ENCODE data around the gene ATP5F1B.
"Not testable (repeated sequence)": the region's sequence is repeated elsewhere in the genome, so short reads cannot be mapped to it uniquely, and the experiment has no call there.

ATP5F1B gene

GRCh38 chr12:56645717-56646446, at the start of gene ATP5F1B:
ATP5F1B (minus strand) TSS chr12:56645984; CDS start chr12:56645963, 21 bp downstream.
- DNase-seq = peak; percentile 97

- no peak for DNase-seq
These were observed 48.4 kb upstream of the ATP5F1B start for GRCh38 chr12:56694161-56694560.

GRCh38 chr12:56688846-56689109, 43.0 kb upstream of the ATP5F1B start:
- DNase-seq = no peak

GRCh38 chr12:56688129-56688845, 42.5 kb upstream of the ATP5F1B start, which contains the start of gene PTGES3:
PTGES3 (minus strand) TSS chr12:56688284; CDS start chr12:56687999, 285 bp downstream.
- peak; percentile 91 for DNase-seq

- DNase-seq = peak; percentile 28
These were observed 41.7 kb upstream of the ATP5F1B start for GRCh38 chr12:56687223-56688128.

- no peak for DNase-seq
These were observed 39.1 kb upstream of the ATP5F1B start for GRCh38 chr12:56684745-56685359.

GRCh38 chr12:56682323-56682722, 36.5 kb upstream of the ATP5F1B start:
- DNase-seq = no peak

- no peak for DNase-seq
These were observed 34.2 kb upstream of the ATP5F1B start for GRCh38 chr12:56679883-56680575.

GRCh38 chr12:56678852-56679251, 33.1 kb upstream of the ATP5F1B start:
- no peak for DNase-seq

- no peak for DNase-seq
These were observed 31.9 kb upstream of the ATP5F1B start for GRCh38 chr12:56677680-56678079.

- no peak for DNase-seq
These were observed 31.2 kb upstream of the ATP5F1B start for GRCh38 chr12:56676851-56677580.

GRCh38 chr12:56671608-56672007, 25.8 kb upstream of the ATP5F1B start:
- DNase-seq = no peak

GRCh38 chr12:56670836-56671235, 25.1 kb upstream of the ATP5F1B start:
- no peak for DNase-seq

GRCh38 chr12:56668197-56668457, 22.3 kb upstream of the ATP5F1B start:
- no peak for DNase-seq

- no peak for DNase-seq
These were observed 16.3 kb upstream of the ATP5F1B start for GRCh38 chr12:56661979-56662638.

- DNase-seq = no peak
These were observed 15.8 kb upstream of the ATP5F1B start for GRCh38 chr12:56661560-56661959.

- no peak for DNase-seq
These were observed 13.1 kb upstream of the ATP5F1B start for GRCh38 chr12:56658921-56659320.

- no peak for DNase-seq
These were observed 11.9 kb upstream of the ATP5F1B start for GRCh38 chr12:56657416-56658379.

- not testable (repeated sequence) for DNase-seq
These were observed 8.0 kb upstream of the ATP5F1B start for GRCh38 chr12:56653781-56654180.

- DNase-seq = not testable (repeated sequence)
These were observed 2.2 kb upstream of the ATP5F1B start for GRCh38 chr12:56648023-56648422.
